ENCODE data around the gene RFX6.

- TF ChIP-seq POLR2A (IDR thresholded peaks at IDR 0.05) (no peak), CTCF (IDR thresholded peaks at IDR 0.05) (no peak)
Observed at GRCh38 chr6:116948533-116949304, 71.7 kb downstream of the RFX6 start.

Measured in thyroid gland (tissue), 4 donors.